K562 (cell line): ENCODE results near the gene NPM3. TPM values are rescaled to one million over a fixed set of nuclear protein-coding genes. Genes with fewer than 3 reads are reported as not detected.

ENCODE experiments used
- CC2D1A ChIP-seq: fragments of 450-650 bp; IDR thresholded peaks from 2 replicates; pipeline ENCODE4 v1.6.1; 2017; ENCODE audit warnings: mild to moderate bottlenecking
- CREB3 ChIP-seq: fragments of 450-650 bp; conservative IDR thresholded peaks from 2 replicates; pipeline ENCODE4 v1.6.1; 2016; ENCODE audit warnings: missing genetic modification characterization, low read depth, mild to moderate bottlenecking, missing compliant biosample characterization, moderate library complexity
- DNMT1 ChIP-seq: fragments of 450-650 bp; IDR thresholded peaks from 2 replicates; pipeline ENCODE4 v1.6.1; 2016; ENCODE audit warnings: antibody characterized with exemption, mild to moderate bottlenecking
- L3MBTL2 ChIP-seq: fragments of 450-650 bp; IDR thresholded peaks from 2 replicates; pipeline ENCODE4 v1.6.1; 2016; ENCODE audit warnings: mild to moderate bottlenecking, moderate library complexity
- MNT ChIP-seq, 2 experiments: fragments of 450-650 bp; conservative IDR thresholded peaks; 2 replicates each; pipeline ENCODE4 v1.6.1; 2017; ENCODE audit warnings: mild to moderate bottlenecking in 2 of 2, moderate library complexity in 2 of 2
- NCOA4 ChIP-seq: fragments of 450-650 bp; IDR thresholded peaks from 2 replicates; pipeline ENCODE4 v1.6.1; 2018; ENCODE audit warnings: mild to moderate bottlenecking; ENCODE audit not compliant: partially characterized antibody
- SMAD3 ChIP-seq: fragments of 450-650 bp; formaldehyde crosslinking; conservative IDR thresholded peaks from 2 replicates; pipeline ENCODE4 v1.4.0; 2020; ENCODE audit warnings: mild to moderate bottlenecking
- SUPT5H ChIP-seq: fragments of 450-650 bp; IDR thresholded peaks from 2 replicates; pipeline ENCODE4 v1.6.1; 2016
- TFAM ChIP-seq: fragments of 250-450 bp; sonication (Bioruptor Pico); conservative IDR thresholded peaks from 2 replicates; pipeline ENCODE4 v1.5.0; 2021; ENCODE audit warnings: mild to moderate bottlenecking, moderate library complexity
- UBTF ChIP-seq, 2 experiments: IDR thresholded peaks; 2 replicates each; pipeline ENCODE4 v1.6.1; 2012; ENCODE audit warnings: improper control_type of control experiment in 2 of 2, low read depth in 2 of 2, low read length in 2 of 2, borderline replicate concordance in 1 of 2
- USF1 ChIP-seq: sonication (generic); formaldehyde crosslinking; IDR thresholded peaks from 2 replicates; pipeline ENCODE4 v1.9.0; 2022; ENCODE audit warnings: mild to moderate bottlenecking, missing genetic modification reagents
- ZNF354B ChIP-seq: fragments of 250-450 bp; sonication (Bioruptor Pico); IDR thresholded peaks from 2 replicates; pipeline ENCODE4 v1.4.0; 2020
- polyA plus RNA-seq, 8 experiments: library from polyadenylated mRNA; depleted of rRNA in 4 of 8; stranded (reverse) in 5 of 8; unstranded in 3 of 8; fragments of >200 nt; fragmentation: Nextera tagmentation in 2 of 8; fragmentation: Illumina TruSeq in 1 of 8; extraction: Ambion mirVana in 2 of 8; extraction: Trizol in 1 of 8; gene quantifications; 2 replicates each; pipeline versions ENCODE4 v1.2.1 to v1.2.3, GENCODE V29; 2011 to 2014; ENCODE audit warnings: inconsistent platforms in 1 of 8, missing spikeins in 1 of 8
- total RNA-seq, 7 experiments: library from RNA; depleted of rRNA in 6 of 7; stranded (reverse); fragments of >200 nt in 6 of 7; fragmentation: Illumina TruSeq in 2 of 7; extraction: Trizol in 2 of 7; gene quantifications; 2 replicates each; pipeline versions ENCODE4 v1.2.1 to v1.2.3, GENCODE V29; 2011 to 2021; ENCODE audit warnings: low replicate concordance in 1 of 7

NPM3 gene
- total and polyA plus RNA-seq, 9 of the 15 experiments (the other 6 are each of a cell fraction or from before 2014, with no cell fraction given) = 15.2 to 239 (median 114) TPM

GRCh38 chr10:101767966-101768790 is 15.1 kb downstream of the NPM3 start (continued):
- no peak for TF ChIP-seq MNT (conservative IDR thresholded peaks at IDR 0.05)
- no peak for TF ChIP-seq SUPT5H
- no peak for TF ChIP-seq CREB3
- no peak for TF ChIP-seq DNMT1
- TF ChIP-seq SMAD3 (CRISPR knock-in tag) = no peak
- TF ChIP-seq UBTF (IDR thresholded peaks at IDR 0.05; ENCODE audit: borderline replicate concordance in 1 of 2, low read depth in 2 of 2, low read length in 2 of 2) = no peak
- no peak for TF ChIP-seq NCOA4
- no peak for TF ChIP-seq TFAM (CRISPR knock-in tag)
- TF ChIP-seq CC2D1A = no peak
- TF ChIP-seq L3MBTL2 = no peak
- TF ChIP-seq USF1 (CRISPR knock-in tag) = no peak
- no peak for TF ChIP-seq ZNF354B (CRISPR knock-in tag)
